ENCODE results near the gene EPHB6. TPM values are rescaled to one million over a fixed set of nuclear protein-coding genes. Genes with fewer than 3 reads are reported as not detected.

Gene EPHB6
- total RNA-seq, 1 donor from 2014 or later, result 7.3 TPM

DNA sequence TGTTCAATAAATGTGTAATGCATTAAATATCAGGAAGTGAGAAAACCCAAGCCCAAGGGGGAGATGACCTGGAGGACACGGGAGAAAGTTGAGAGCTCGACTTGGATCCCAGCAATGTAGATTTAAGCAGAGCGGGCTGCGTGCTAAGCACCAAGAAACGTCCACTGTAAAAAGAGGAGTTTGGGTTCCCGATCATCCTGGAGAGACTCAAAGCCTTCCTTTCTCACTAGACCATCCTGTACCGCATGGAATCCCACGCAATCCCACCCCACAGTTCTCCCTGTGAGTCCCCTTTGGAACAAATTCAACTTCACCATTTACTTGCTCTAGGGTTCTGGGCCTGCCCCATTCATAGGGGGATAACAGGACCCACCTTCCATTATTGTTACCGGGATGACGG is 28.3 kb downstream of the EPHB6 start:
- no peaks in the 10 kb centered on the region for H3K36me3 Mint-ChIP-seq (ENCODE audit: low read depth)
- no peak overlapping the region for H3K27ac Mint-ChIP-seq
- H3K4me1 Mint-ChIP-seq, result no peaks in the 10 kb centered on the region
- H3K27me3 Mint-ChIP-seq, result peaks cover 9% of the 10 kb centered on the region
- H3K9me3 Mint-ChIP-seq, result no peaks in the 10 kb centered on the region
- no peak overlapping the region for H3K4me3 Mint-ChIP-seq
- DNase-seq, result no peak
- intact Hi-C loops (cut with micrococcal nuclease), result no loop called here

DNA sequence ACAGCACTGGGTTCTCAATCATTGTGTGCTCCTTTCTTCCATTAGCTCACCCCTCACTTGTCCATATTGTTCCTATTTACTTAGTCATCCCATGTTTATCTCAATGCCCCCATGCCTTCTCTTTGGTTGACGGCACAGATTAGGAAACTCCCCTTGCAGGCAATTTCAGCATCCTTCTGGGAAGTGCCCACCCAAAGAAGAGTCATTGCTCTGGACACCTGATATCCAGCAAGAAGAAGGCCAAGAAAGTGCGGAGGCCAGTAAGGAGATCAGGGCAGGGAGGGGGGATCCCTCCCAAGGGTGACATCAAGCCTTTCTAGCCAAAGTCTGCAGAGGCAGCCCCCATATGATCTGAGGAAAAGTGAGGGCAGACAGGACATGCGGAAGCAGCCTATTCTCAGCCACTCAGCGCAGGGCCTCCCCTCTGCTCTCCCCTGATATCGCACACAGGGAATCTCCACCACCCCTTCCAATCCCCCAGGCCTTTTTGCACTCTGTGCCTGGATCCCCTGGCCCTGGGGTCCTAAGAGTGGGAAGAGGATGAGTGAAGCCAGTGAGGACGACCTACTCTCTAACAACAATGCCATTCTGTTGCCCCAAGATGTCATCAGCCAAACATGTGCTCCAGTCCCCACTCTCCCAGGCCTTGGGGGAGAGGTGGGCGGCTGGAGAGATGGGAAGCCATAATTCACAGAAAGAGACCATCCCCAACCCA is 28.9 kb downstream of the EPHB6 start:
- Mint-ChIP-seq H3K36me3 (ENCODE audit: low read depth) (no peaks in the 10 kb centered on the region), H3K4me3 (no peak overlapping the region), H3K4me1 (no peaks in the 10 kb centered on the region), H3K27ac (no peak overlapping the region), H3K27me3 (peaks cover 9% of the 10 kb centered on the region), H3K9me3 (no peaks in the 10 kb centered on the region)
- intact Hi-C loops (cut with micrococcal nuclease), result no loop called here
- DNase-seq, result no peak

DNA sequence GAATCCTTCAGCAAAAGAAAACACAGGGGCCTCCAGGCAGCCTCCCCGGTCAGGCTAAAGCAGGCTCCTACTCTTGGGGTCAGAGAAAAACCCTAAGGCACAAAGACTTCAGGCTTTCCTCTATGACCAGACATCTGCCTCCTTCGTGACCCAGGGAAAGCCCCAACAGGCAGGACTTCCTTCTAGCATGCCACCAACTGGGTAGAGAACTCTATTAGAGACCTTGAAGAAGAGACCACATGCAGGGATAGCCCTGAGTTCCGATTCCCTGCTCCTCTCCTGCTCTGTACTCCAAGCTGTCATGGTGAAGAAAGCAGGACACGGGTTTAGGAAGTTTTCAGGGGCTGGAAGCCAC is 29.4 kb downstream of the EPHB6 start:
- Mint-ChIP-seq H3K4me1 (no peaks in the 10 kb centered on the region), H3K27ac (no peak overlapping the region), H3K9me3 (no peaks in the 10 kb centered on the region), H3K36me3 (ENCODE audit: low read depth) (no peaks in the 10 kb centered on the region), H3K27me3 (peaks cover 9% of the 10 kb centered on the region), H3K4me3 (no peak overlapping the region)
- DNase-seq, result no peak
- intact Hi-C loops (cut with micrococcal nuclease), result no loop called here

DNA sequence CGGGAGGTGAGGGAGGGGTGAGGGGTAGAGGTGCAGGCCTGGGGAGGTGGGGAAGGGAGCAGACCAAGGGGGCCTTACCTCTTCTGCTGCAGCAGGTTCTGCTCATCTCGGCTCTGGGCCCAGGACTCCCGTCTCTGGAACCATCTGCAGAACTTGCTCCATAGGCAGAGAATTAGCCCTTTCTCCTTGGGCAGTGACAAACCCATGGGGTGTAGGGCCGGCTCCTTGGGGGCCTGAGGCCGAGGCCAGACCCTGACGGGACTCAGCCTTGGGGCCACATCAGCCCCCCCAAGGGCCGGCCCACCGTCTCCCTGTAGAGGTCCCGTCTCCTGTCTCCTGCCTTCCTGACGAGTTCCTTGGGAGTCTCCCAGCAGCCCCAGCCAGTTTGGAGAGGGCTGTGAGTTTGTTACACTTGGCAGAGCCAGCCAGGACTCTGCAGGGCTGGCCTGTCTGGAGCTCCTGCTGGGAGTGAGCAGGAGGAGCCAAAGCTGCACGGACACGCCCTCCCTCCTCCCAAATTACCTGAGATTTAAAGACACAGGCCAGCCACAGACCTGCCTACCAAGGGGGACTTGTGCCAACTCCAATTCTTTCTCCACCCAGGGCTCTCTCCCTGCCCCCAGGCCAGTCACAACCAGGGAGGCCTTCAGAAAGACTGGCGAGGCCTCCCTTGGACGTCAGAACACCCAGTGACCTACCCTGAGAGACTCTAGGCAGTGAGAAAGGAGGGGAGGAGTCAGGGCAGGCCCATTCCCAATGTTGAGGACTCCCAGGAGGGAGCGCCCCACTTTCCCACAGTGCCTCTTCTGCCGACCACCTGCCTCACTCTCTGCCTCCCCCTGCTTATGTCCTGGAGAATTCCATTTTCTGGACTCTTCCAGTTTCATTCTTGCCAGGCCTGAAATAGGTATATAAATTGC is 30.7 kb downstream of the EPHB6 start, which contains the start of gene TRPV6:
Gene TRPV6, minus strand, starts transcription at position 435 of the 920 bp plus-strand sequence.
- Mint-ChIP-seq H3K4me3 (no peak within 1 kb of the TSS), H3K27me3 (no peaks in the 10 kb centered on the region), H3K27ac (no peak within 1 kb of the TSS), H3K9me3 (no peaks in the 10 kb centered on the region), H3K36me3 (ENCODE audit: low read depth) (no peaks in the 10 kb centered on the region), H3K4me1 (no peaks in the 10 kb centered on the region)
- DNase-seq, result no peak
- intact Hi-C loops (cut with micrococcal nuclease), result no loop called here

DNA sequence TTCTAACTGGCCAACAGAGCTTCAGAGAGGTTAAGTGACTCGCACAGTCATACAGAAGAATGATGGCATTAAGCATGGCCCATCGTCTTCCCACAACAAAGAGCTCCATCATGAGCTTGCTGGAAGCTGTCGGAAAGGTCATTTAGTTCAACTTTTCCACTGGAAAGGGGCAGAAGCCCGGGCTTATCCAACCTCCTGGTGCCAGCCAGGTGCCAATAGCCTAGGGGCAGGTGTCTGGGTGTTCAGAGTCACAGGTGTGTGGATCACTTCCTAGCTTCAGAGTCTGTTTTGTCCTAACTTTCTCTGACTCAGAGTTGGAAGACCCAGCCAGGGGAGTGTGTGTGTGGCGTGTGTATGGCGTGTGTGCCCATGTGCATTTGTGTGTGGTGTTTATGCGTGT is 32.0 kb downstream of the EPHB6 start:
- Mint-ChIP-seq H3K27ac (no peak overlapping the region), H3K27me3 (no peaks in the 10 kb centered on the region), H3K36me3 (ENCODE audit: low read depth) (no peaks in the 10 kb centered on the region), H3K9me3 (no peaks in the 10 kb centered on the region), H3K4me3 (no peak overlapping the region), H3K4me1 (no peaks in the 10 kb centered on the region)
- DNase-seq, result no peak
- intact Hi-C loops (cut with micrococcal nuclease), result no loop called here

DNA sequence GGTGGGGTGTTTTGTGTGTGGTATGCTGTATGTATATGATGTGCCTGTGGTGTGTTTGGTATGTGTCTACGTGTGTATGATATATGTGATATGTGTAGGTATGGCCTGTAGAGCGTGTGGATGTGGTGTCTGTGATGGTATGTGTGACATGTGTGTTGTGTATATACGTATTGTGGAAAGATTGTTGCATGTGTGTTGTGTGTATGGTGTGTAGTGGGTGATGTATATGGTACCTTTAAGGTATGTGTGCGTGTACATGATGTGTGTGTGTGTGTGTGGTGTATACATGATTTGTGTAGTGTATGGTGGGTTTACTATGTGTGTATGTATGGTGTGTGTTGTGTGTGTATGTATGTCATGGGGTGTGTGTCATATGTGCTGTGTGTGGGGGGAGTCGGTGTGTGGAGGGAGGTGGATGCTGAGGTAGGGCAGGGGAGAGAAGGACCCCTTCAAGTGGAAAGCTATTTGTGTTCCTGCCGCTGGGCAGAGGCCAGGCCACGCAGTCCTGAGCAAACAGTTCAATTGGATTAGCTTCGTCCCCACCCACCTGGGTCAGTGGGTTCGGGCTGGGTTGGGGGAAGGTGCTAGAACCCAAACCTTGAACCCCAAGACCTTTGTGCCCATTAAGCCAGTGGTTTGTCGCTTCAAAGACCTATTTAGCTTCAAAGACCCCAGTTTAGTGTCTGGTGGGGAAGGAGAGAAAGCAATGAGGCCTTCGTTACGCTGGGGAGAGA is 32.6 kb downstream of the EPHB6 start:
- intact Hi-C loops (cut with micrococcal nuclease), result no loop called here
- Mint-ChIP-seq H3K9me3 (no peaks in the 10 kb centered on the region), H3K27ac (no peak overlapping the region), H3K4me3 (no peak overlapping the region), H3K27me3 (no peaks in the 10 kb centered on the region), H3K36me3 (ENCODE audit: low read depth) (no peaks in the 10 kb centered on the region), H3K4me1 (no peaks in the 10 kb centered on the region)
- DNase-seq, result no peak

DNA sequence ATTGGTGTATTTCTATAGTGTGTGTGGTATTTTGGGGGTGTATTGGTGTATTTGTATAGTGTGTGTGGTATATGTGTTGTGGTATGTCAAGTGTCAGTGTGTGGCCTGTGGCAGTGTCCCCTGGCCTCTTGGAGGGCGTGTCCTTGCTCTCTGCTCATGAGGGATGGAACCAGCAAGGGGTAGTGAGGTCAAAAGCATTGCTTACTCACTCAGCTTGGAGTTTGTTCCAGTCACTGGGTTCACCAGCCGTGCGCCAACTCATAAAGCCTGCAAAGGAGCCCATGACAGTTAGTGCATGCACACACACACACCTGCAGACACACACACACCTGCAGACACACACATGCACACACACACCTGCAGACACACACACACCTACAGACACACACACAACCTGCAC is 34.9 kb downstream of the EPHB6 start:
- Mint-ChIP-seq H3K4me1 (no peaks in the 10 kb centered on the region), H3K4me3 (no peak overlapping the region), H3K36me3 (ENCODE audit: low read depth) (no peaks in the 10 kb centered on the region), H3K27me3 (no peaks in the 10 kb centered on the region), H3K27ac (no peak overlapping the region), H3K9me3 (no peaks in the 10 kb centered on the region)
- no peak for DNase-seq
- intact Hi-C loops (cut with micrococcal nuclease), result no loop called here

DNA sequence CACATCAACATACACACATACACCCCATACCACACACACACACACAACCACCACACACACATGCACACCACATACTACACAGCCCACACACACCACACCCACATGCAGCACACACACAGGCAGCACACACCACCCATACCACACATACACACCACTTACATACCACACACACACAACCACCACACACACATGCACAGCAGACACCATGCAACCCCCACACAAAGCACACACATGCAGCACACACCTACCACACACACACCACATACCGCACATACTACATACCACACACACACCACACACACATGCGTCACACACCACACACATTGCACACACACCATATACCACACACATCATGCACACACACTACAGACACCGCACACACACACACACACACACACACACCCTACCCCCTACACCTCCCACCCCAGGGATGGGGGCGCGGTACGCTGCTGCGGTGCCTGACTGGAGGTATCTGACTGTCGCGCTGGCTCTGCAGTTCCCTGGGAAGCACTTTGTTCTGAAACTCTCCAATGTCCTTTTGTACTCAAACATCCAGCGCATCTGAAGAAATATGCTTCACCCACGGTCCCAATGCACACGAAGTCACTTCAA is 36.1 kb downstream of the EPHB6 start:
- Mint-ChIP-seq H3K27ac (no peak overlapping the region), H3K4me3 (no peak overlapping the region), H3K4me1 (no peaks in the 10 kb centered on the region), H3K27me3 (no peaks in the 10 kb centered on the region), H3K9me3 (no peaks in the 10 kb centered on the region), H3K36me3 (ENCODE audit: low read depth) (no peaks in the 10 kb centered on the region)
- no peak for DNase-seq
- intact Hi-C loops (cut with micrococcal nuclease), result no loop called here

DNA sequence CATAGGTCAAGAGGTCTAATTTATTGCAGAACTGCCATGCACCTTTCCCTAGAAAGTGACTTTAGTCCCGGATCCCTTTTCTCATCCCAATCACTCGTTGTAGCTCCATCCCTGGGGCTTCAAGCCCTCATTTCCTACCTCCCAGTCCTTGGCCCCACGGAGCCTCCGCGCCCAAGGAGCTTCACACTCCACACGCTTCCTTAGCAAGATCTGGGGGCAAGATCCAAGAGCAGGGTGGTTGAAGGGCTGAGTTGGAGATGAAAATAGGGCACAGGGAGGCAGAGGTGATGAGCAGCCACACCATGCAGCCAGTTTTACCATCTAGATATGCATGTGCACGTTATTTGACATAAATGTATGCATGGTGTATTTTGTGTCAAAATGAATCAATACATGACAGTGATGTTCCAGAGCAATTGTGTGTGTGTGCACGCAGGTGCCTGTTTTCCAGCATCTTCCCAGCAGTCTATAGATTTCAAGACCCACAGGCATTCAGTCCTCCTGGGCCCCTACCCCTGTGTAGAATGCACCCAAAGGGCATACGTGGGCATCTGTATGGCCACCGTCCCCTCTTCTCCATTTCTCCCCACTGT is 36.7 kb downstream of the EPHB6 start:
- no peak for DNase-seq
- H3K9me3 Mint-ChIP-seq, result no peaks in the 10 kb centered on the region
- no peaks in the 10 kb centered on the region for H3K27me3 Mint-ChIP-seq
- no peaks in the 10 kb centered on the region for H3K36me3 Mint-ChIP-seq (ENCODE audit: low read depth)
- intact Hi-C loops (cut with micrococcal nuclease), result no loop called here
- H3K27ac Mint-ChIP-seq, result no peak overlapping the region
- H3K4me3 Mint-ChIP-seq, result no peak overlapping the region
- no peaks in the 10 kb centered on the region for H3K4me1 Mint-ChIP-seq

DNA sequence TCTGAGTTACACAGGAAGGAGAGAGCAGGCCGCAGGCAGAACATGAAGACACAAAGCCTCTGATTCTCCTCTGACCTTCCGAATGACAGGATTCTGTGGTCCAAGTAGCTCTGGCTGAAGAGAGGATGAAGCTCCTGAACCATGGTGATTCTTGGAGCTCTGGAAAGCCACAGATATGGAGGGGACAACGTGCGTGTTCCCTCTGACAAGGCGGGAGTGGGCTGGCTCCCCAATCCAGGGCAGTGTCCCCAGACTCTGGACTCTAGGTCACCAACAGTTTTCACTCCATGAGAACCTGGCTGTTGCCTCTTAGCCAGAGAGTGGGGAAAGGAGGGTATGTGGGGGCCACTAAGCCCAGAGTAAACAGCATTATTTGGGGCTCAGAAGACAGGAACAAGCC is 38.1 kb downstream of the EPHB6 start:
- no peak overlapping the region for H3K27ac Mint-ChIP-seq
- H3K36me3 Mint-ChIP-seq (ENCODE audit: low read depth), result no peaks in the 10 kb centered on the region
- no peak overlapping the region for H3K4me3 Mint-ChIP-seq
- H3K9me3 Mint-ChIP-seq, result no peaks in the 10 kb centered on the region
- intact Hi-C loops (cut with micrococcal nuclease), result no loop called here
- H3K27me3 Mint-ChIP-seq, result peaks cover 4% of the 10 kb centered on the region
- no peaks in the 10 kb centered on the region for H3K4me1 Mint-ChIP-seq
- DNase-seq, result no peak

DNA sequence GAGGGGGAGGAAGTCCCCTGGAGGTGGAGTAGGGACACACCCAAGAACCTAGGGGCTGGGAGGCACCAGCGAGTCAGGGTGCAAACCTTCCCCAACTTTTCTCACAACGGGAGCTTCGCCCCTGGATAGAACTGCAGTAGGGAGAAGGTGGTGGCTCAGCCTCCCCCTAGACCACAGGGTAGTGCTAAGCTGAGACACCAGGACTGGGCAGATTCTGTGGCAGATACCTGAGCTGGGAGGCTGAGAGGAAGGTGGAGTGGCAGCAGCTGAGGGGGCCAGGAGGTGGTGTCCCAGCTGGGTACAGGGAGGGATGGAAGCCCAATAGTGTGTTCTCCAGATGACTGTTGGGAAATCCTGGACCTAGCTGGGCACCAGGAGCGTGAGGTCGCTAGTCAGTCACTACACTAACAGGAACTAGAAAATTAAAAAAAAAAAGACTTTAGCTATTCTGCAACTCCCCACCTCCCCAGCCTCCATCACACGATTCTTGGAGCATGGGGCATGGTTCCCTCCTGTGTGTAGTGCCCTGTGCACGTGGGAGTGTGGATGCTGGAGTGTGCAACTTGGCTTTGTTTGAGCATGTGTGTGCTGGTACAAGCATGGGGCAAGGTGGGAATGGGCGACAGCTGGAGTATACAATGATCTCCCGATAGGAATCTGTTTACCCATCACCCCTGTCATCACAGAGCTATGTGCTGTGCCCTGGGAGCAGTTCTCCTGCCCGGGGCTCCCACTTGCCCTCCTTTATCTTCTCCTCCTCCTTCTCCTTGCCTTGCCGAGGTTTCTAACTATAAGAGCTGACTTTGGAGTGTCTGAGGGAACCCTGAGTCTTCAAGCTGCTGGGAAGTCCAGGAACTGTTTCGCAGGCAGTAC is 39.5 kb downstream of the EPHB6 start:
- H3K9me3 Mint-ChIP-seq, result no peaks in the 10 kb centered on the region
- no peak overlapping the region for H3K4me3 Mint-ChIP-seq
- no peak overlapping the region for H3K27ac Mint-ChIP-seq
- intact Hi-C loops (cut with micrococcal nuclease), result no loop called here
- no peak for DNase-seq
- peaks cover 4% of the 10 kb centered on the region for H3K27me3 Mint-ChIP-seq
- no peaks in the 10 kb centered on the region for H3K36me3 Mint-ChIP-seq (ENCODE audit: low read depth)
- H3K4me1 Mint-ChIP-seq, result no peaks in the 10 kb centered on the region

DNA sequence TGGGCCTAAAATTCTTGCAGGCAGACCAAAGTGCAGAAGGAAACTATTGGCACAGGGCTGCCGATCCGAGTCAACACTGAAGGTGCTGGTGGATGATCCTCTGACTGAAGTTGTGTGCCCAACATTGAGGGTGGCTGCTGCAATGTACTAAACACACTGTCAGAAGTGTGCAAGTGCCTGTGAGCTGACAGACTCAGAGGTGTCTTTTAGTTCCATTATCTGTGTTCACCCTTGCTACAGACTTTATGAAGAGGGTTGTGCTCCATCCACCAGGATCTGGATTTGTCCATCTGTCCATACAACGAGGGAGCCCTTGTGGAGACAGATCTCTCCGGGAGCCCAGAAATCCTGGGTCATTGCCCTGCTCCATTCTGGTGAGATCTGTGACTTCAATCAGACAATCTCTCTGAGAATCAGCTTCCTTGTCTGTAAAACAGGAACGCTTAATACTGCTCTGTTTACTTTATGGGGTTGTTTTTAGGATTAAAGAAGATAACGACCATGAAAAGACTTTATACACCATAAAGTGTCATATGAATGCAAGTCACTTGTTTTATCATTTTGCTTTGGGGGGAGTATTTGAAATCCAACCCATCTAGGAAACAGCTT is 40.2 kb downstream of the EPHB6 start:
- intact Hi-C loops (cut with micrococcal nuclease), result no loop called here
- no peak overlapping the region for H3K4me3 Mint-ChIP-seq
- no peaks in the 10 kb centered on the region for H3K9me3 Mint-ChIP-seq
- H3K27me3 Mint-ChIP-seq, result peaks cover 8% of the 10 kb centered on the region
- no peaks in the 10 kb centered on the region for H3K4me1 Mint-ChIP-seq
- DNase-seq, result no peak
- no peaks in the 10 kb centered on the region for H3K36me3 Mint-ChIP-seq (ENCODE audit: low read depth)
- H3K27ac Mint-ChIP-seq, result no peak overlapping the region

Measured in activated CD4-positive, alpha-beta T cell treated with anti-CD3 and anti-CD28 coated beads, Interleukin-2, amount 10 ng/mL, durations not matched to agents 24 days and 14 days (primary cell).